Panc1 (cell line): ENCODE data around the gene FERMT3. TPM values are rescaled to one million over a fixed set of nuclear protein-coding genes. Genes with fewer than 3 reads are reported as not detected.
A peak's percentile ranks its signal among the peaks of the same experiment; 100 is the strongest.

Source experiments
- ATAC-seq: fragments of 200-7000 bp; cut with Tn5 transposase; 2 replicates; pipeline ENCODE4 v1.9.1; 2020; ENCODE audit warnings: mild to moderate bottlenecking, moderate library complexity
- BruUV-seq: library from RNA; stranded (reverse); fragments of 400-500 nt; replicated peaks from 2 replicates; lab custom pipeline; 2021; lab: Mats Ljungman, UMichigan
- CTCF ChIA-PET: fragments of 300-600 bp; sonication (Branson Sonifier 250); formaldehyde crosslinking; loops from one replicate; lab custom pipeline; 2022; ENCODE audit warnings: antibody characterized with exemption; lab: Charles Lee
- POLR2A ChIA-PET: fragments of 300-600 bp; sonication (Branson Sonifier 250); formaldehyde crosslinking; loops from one replicate; lab custom pipeline; 2022; ENCODE audit warnings: antibody characterized with exemption; lab: Charles Lee
- DNase-seq: peaks from one replicate; pipeline ENCODE4 v3.0.0-alpha.2; 2010; ENCODE audit warnings: low read depth, low spot score
- H3K27ac ChIP-seq: 2 replicates; pipeline ENCODE4 v1.5.1; 2011; ENCODE audit warnings: mild to moderate bottlenecking, low read length, inconsistent platforms
- H3K27me3 ChIP-seq: fragments of 200-500 bp; sonication (Bioruptor generic); 2 replicates; pipeline ENCODE4 v1.6.0; 2014; ENCODE audit warnings: low read length, inconsistent platforms; ENCODE audit not compliant: control insufficient read depth, insufficient read depth
- H3K36me3 ChIP-seq: fragments of 200-500 bp; sonication (Bioruptor generic); 2 replicates; pipeline ENCODE4 v1.5.1; 2014; ENCODE audit warnings: inconsistent platforms, mild to moderate bottlenecking, low read length, moderate library complexity; ENCODE audit not compliant: control insufficient read depth, insufficient read depth
- H3K4me1 ChIP-seq: 2 replicates; pipeline ENCODE4 v1.5.1; 2011; ENCODE audit warnings: inconsistent platforms, mild to moderate bottlenecking, low read length, moderate library complexity; ENCODE audit not compliant: control insufficient read depth, insufficient read depth
- H3K4me3 ChIP-seq, 2 experiments: 2 replicates each; pipeline ENCODE4 v1.5.1; 2011 to 2012; ENCODE audit warnings: low read depth in 2 of 2, low read length in 2 of 2, mild to moderate bottlenecking in 2 of 2, inconsistent platforms in 1 of 2, moderate library complexity in 1 of 2
- H3K9me3 ChIP-seq: fragments of 200-500 bp; sonication (Bioruptor generic); 2 replicates; pipeline ENCODE4 v1.5.1; 2014; ENCODE audit warnings: low read depth, mild to moderate bottlenecking, inconsistent platforms, low read length, moderate library complexity; ENCODE audit not compliant: control insufficient read depth, insufficient read depth
- POLR2AphosphoS5 ChIP-seq: IDR thresholded peaks from 2 replicates; pipeline ENCODE4 v1.6.1; 2012; ENCODE audit warnings: mild to moderate bottlenecking, low read depth, low read length, moderate library complexity
- SIN3A ChIP-seq: IDR thresholded peaks from 2 replicates; pipeline ENCODE4 v1.6.1; 2012; ENCODE audit warnings: low read depth, mild to moderate bottlenecking, low read length, moderate library complexity, borderline replicate concordance; ENCODE audit not compliant: insufficient read depth
- TCF7L2 ChIP-seq: IDR thresholded peaks from 2 replicates; pipeline ENCODE4 v1.6.1; 2011; ENCODE audit warnings: mild to moderate bottlenecking, low read depth, low read length, inconsistent platforms
- in situ Hi-C: cut with HindIII; loops from 2 replicates; pipeline ENCODE4 v1.10.0; 2016; ENCODE audit warnings: low sequenced_read_pairs, low pct_unique_long_range_greater_than_20kb
- intact Hi-C: fragments of 100-400 bp; cut with micrococcal nuclease; formaldehyde crosslinking; loops from one replicate; pipeline ENCODE4 v1.10.0; 2022; ENCODE audit not compliant: unreplicated experiment
- total RNA-seq: library from RNA; stranded (reverse); gene quantifications from one replicate; pipeline ENCODE4 v1.2.1, GENCODE V29; 2021; ENCODE audit not compliant: unreplicated experiment
- TF ChIP-seq, protein P1 (sequence below): fragments of 450-650 bp; IDR thresholded peaks from 2 replicates; pipeline ENCODE4 v1.5.1; 2017; ENCODE audit warnings: mild to moderate bottlenecking
- TF ChIP-seq, protein P2 (sequence below), 2 experiments: IDR thresholded peaks; 2 replicates each; pipeline ENCODE4 v1.6.1; 2011 to 2012; ENCODE audit warnings: low read depth in 2 of 2, control low read depth in 1 of 2, low read length in 1 of 2, mild to moderate bottlenecking in 1 of 2, moderate library complexity in 1 of 2; ENCODE audit not compliant: insufficient read depth in 1 of 2

The FERMT3 gene
- total RNA-seq, 1 experiment from 2014 or later, result 2.9 TPM

DNA sequence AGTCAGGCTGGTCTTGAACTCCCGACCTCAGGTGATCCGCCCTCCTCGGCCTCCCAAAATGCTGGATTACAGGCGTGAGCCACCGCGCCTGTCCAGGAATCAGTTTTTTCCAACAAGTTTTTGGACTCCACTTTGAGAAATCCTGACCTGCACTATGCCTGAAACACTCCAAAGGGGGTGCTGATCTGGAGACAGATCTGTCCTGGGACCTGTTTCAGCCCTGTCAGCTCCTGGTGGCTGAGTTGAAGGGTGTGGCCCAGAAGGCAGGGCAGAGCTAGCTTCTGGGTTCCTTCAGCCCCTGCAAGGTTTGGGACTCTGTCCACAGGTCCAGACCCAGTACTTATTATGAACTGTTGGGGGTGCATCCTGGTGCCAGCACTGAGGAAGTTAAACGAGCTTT is 25.0 kb downstream of the FERMT3 start:
- intact Hi-C loops, result no loop called here
- DNase-seq, result no peak
- peak overlapping the region; percentile 35; the same call in 1 of the 2 replicates for H3K27ac ChIP-seq
- H3K4me1 ChIP-seq, result peaks cover 49% of the 10 kb centered on the region
- no peaks in the 10 kb centered on the region for H3K27me3 ChIP-seq
- no peaks in the 10 kb centered on the region; the same call in 1 of the 2 replicates for H3K36me3 ChIP-seq
- H3K4me3 ChIP-seq, result no peak overlapping the region
- no peak for TF ChIP-seq TCF7L2
- in situ Hi-C loops, result no loop called here
- ATAC-seq, result no peak
- no peaks in the 10 kb centered on the region for H3K9me3 ChIP-seq
- BruUV-seq, result no TSS peak
- ChIA-PET CTCF (no interaction called here), POLR2A (interaction anchor here (0.7 kb wide), 1 partner anchor 11 kb away, joined by 5 read pairs; no protein-coding TSS in a partner anchor)

DNA sequence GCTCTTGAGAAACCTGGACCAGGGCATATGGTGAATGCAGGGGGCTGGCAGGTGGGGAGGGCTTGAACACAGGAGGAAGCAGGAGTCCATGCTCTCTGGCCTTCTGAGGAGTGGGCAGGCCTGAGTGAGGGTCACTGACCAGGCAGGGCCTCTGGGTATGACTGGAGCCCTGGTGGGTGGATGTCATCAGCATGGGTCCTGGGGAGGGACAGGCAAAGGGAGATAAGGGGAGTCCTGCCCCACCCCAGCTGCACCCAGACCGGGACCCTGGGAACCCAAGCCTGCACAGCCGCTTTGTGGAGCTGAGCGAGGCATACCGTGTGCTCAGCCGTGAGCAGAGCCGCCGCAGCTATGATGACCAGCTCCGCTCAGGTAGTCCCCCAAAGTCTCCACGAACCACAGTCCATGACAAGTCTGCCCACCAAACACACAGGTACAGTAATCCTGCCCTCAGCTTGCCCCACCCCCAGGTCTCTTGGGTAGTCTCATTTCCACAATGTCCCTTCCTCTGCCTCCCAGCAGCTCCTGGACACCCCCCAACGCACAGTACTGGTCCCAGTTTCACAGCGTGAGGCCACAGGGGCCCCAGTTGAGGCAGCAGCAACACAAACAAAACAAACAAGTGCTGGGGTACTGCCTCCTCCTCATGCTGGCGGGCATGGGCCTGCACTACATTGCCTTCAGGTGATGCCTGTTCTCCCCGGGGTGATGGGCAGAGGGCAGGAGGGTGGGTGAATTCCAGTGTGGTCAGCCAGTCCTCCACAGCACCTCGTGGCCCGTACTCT is 25.9 kb downstream of the FERMT3 start:
- Histone ChIP-seq H3K27ac (peak overlapping the region; percentile 48; the same call in 1 of the 2 replicates), H3K9me3 (no peaks in the 10 kb centered on the region), H3K4me3 (no peak overlapping the region), H3K36me3 (no peaks in the 10 kb centered on the region; the same call in 1 of the 2 replicates), H3K27me3 (no peaks in the 10 kb centered on the region), H3K4me1 (peaks cover 46% of the 10 kb centered on the region)
- intact Hi-C loops (no loop called here), in situ Hi-C loops (no loop called here)
- BruUV-seq, result no TSS peak
- DNase-seq (no peak), ATAC-seq (no peak)
- CTCF ChIA-PET, result interaction anchor here (0.5 kb wide), 1 partner anchor 41 kb away, joined by 6 read pairs; no protein-coding TSS in a partner anchor
- TF ChIP-seq, protein P1, sequence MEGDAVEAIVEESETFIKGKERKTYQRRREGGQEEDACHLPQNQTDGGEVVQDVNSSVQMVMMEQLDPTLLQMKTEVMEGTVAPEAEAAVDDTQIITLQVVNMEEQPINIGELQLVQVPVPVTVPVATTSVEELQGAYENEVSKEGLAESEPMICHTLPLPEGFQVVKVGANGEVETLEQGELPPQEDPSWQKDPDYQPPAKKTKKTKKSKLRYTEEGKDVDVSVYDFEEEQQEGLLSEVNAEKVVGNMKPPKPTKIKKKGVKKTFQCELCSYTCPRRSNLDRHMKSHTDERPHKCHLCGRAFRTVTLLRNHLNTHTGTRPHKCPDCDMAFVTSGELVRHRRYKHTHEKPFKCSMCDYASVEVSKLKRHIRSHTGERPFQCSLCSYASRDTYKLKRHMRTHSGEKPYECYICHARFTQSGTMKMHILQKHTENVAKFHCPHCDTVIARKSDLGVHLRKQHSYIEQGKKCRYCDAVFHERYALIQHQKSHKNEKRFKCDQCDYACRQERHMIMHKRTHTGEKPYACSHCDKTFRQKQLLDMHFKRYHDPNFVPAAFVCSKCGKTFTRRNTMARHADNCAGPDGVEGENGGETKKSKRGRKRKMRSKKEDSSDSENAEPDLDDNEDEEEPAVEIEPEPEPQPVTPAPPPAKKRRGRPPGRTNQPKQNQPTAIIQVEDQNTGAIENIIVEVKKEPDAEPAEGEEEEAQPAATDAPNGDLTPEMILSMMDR, result no peak
- TF ChIP-seq POLR2AphosphoS5, result no peak
- POLR2A ChIA-PET, result no interaction called here

DNA sequence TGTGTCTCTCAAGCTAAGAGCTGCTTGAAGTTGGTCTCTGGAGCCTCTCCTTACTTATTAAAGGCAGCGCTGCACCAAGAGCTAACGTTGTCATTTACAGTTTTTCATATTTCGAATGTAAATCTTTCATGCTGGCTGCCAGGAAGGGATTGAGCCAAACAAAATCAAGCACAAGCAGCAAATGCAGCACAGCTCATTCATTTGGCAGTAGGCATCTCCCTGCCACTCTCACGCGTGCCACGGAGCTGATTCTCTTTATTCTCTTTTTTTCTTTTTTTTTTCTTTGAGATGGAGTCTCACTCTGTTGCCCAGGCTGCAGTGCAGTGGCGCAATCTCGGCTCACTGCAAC is 26.4 kb downstream of the FERMT3 start:
- DNase-seq (no peak), ATAC-seq (no peak)
- no peaks in the 10 kb centered on the region; the same call in 1 of the 2 replicates for H3K36me3 ChIP-seq
- ChIA-PET CTCF (no interaction called here), POLR2A (no interaction called here)
- H3K4me1 ChIP-seq, result peaks cover 44% of the 10 kb centered on the region
- peak overlapping the region; percentile 48; the same call in 1 of the 2 replicates for H3K27ac ChIP-seq
- H3K9me3 ChIP-seq, result no peaks in the 10 kb centered on the region
- intact Hi-C loops (no loop called here), in situ Hi-C loops (no loop called here)
- H3K4me3 ChIP-seq, result no peak overlapping the region
- TSS peak; percentile 80 for BruUV-seq
- TF ChIP-seq, protein P1, result no peak
- TF ChIP-seq, protein P2, sequence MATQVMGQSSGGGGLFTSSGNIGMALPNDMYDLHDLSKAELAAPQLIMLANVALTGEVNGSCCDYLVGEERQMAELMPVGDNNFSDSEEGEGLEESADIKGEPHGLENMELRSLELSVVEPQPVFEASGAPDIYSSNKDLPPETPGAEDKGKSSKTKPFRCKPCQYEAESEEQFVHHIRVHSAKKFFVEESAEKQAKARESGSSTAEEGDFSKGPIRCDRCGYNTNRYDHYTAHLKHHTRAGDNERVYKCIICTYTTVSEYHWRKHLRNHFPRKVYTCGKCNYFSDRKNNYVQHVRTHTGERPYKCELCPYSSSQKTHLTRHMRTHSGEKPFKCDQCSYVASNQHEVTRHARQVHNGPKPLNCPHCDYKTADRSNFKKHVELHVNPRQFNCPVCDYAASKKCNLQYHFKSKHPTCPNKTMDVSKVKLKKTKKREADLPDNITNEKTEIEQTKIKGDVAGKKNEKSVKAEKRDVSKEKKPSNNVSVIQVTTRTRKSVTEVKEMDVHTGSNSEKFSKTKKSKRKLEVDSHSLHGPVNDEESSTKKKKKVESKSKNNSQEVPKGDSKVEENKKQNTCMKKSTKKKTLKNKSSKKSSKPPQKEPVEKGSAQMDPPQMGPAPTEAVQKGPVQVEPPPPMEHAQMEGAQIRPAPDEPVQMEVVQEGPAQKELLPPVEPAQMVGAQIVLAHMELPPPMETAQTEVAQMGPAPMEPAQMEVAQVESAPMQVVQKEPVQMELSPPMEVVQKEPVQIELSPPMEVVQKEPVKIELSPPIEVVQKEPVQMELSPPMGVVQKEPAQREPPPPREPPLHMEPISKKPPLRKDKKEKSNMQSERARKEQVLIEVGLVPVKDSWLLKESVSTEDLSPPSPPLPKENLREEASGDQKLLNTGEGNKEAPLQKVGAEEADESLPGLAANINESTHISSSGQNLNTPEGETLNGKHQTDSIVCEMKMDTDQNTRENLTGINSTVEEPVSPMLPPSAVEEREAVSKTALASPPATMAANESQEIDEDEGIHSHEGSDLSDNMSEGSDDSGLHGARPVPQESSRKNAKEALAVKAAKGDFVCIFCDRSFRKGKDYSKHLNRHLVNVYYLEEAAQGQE (IDR thresholded peaks at IDR 0.05; ENCODE audit: insufficient read depth in 1 of 2, low read depth in 2 of 2, low read length in 1 of 2), result no peak
- TF ChIP-seq TCF7L2, result no peak
- no peak for TF ChIP-seq POLR2AphosphoS5
- TF ChIP-seq SIN3A, result no peak
- H3K27me3 ChIP-seq, result no peaks in the 10 kb centered on the region
